Adrenal gland (tissue), 12 donors: ENCODE results near the gene POLR2J. TPM values are rescaled to one million over a fixed set of nuclear protein-coding genes. Genes with fewer than 3 reads are reported as not detected.
"Not testable (repeated sequence)": the region's sequence is repeated elsewhere in the genome, so short reads cannot be mapped to it uniquely, and the experiment has no call there.

Experiments
- DNase-seq, 7 donors: peaks; one replicate each; pipeline ENCODE4 v3.0.0-alpha.2; 2019 to 2020
- H3K27ac ChIP-seq, 5 donors: fragments of 200-600 bp; sonication (generic) in 4 of 5; 1 replicate in 3 of 5; 2 replicates in 2 of 5; pipeline versions ENCODE4 v1.5.1 to v1.8.0; 2016 to 2020; ENCODE audit warnings: mild to moderate bottlenecking in 1 of 5
- H3K27me3 ChIP-seq: fragments of 200-600 bp; 2 replicates; pipeline ENCODE4 v1.8.0; 2021
- H3K36me3 ChIP-seq, 2 donors: fragments of 200-600 bp; replicated peaks in 1 of 2; 1 replicate in 1 of 2; 2 replicates in 1 of 2; pipeline versions ENCODE4 v1.5.1 to v1.8.0; 2018 to 2022
- H3K4me1 ChIP-seq, 2 donors: fragments of 200-600 bp; replicated peaks in 1 of 2; 1 replicate in 1 of 2; 2 replicates in 1 of 2; pipeline versions ENCODE4 v1.5.1 to v1.8.0; 2018 to 2021
- H3K4me3 ChIP-seq, 4 donors: fragments of 200-600 bp; sonication (generic) in 3 of 4; one replicate each; pipeline ENCODE4 v1.5.1; 2016 to 2018
- H3K9me3 ChIP-seq, 3 donors: fragments of 200-600 bp; sonication (generic) in 1 of 3; replicated peaks in 1 of 3; 1 replicate in 2 of 3; 2 replicates in 1 of 3; pipeline versions ENCODE4 v1.5.1 to v1.8.0; 2016 to 2021
- WGBS, 4 donors: extraction: QIAGEN DNeasy Blood & Tissue Kit in 2 of 4; methylation state at CpG; one replicate each; pipeline versions ENCODE4 v1.1.5 to v1.1.7; 2013 to 2017; 5-methylcytosine and 5-hydroxymethylcytosine counted together
- intact Hi-C, 2 donors: fragments of 100-400 bp; cut with DNase I; formaldehyde crosslinking; loops; one replicate each; pipeline versions ENCODE4 v1.14.1 to v1.15.0; 2022 to 2023
- polyA plus RNA-seq, 3 donors: library from polyadenylated mRNA; stranded (reverse); fragments of 200-250 nt in 2 of 3; fragments of 350-450 nt in 1 of 3; fragmentation: Illumina TruSeq in 1 of 3; extraction: RNeasy Lipid Tissue Mini Kit (QIAGEN cat#74804) in 1 of 3; gene quantifications; one replicate each; pipeline ENCODE4 v1.2.3, GENCODE V29; 2013 to 2014
- total RNA-seq, 9 donors: library from RNA; depleted of rRNA in 4 of 9; stranded (reverse); fragments of >200 nt in 4 of 9; fragments of 120-200 nt in 1 of 9; fragmentation: NEBNext Ultra II Directional in 1 of 9; extraction: Animal tissue kit (Norgen Biotek cat#: 25700) in 1 of 9; gene quantifications; one replicate each; pipeline versions ENCODE4 v1.1.0 to v1.2.4, GENCODE V29; 2013 to 2023
- donor health status: healthy with polysubstance abuse.
- donor health status: Bipolar disorder and iron deficiency.
- donor health status: DM: yes; HTN: yes; CAD: no.
- donor health status: DM: no; HTN: no; CAD: no.
- donor health status: DM: no; HTN: no; CAD: no.
- donor health status: DM: yes; HTN: yes; CAD: no.

The POLR2J gene
- total and polyA plus RNA-seq, 12 donors, result 15.0 to 295 (median 58.6) TPM

- DNase-seq, result peak in 4 of 7 donors; percentile 5 to 46 (median 14)
- intact Hi-C loops, H3K27ac ChIP-seq, H3K27me3 ChIP-seq, H3K4me3 ChIP-seq, H3K36me3 ChIP-seq, H3K9me3 ChIP-seq, H3K4me1 ChIP-seq: not testable (repeated sequence)
- 63 to 65% methylated on average over 1 of the region's 5 CpGs; no CpG with 5 or more reads in 2 of the 4 donors for WGBS, 4 donors
Measured at GRCh38 chr7:102497308-102497707, 18.6 kb upstream of the POLR2J start.

- H3K27ac ChIP-seq, H3K4me1 ChIP-seq, H3K27me3 ChIP-seq, intact Hi-C loops, H3K4me3 ChIP-seq, H3K36me3 ChIP-seq, H3K9me3 ChIP-seq: not testable (repeated sequence)
- DNase-seq, result peak in 5 of 7 donors; percentile 19 to 34 (median 24)
- WGBS, 4 donors, result 31 to 71% (median 44%) methylated on average over 3 of the region's 10 CpGs
Measured at GRCh38 chr7:102496861-102497260, 18.1 kb upstream of the POLR2J start.

GRCh38 chr7:102494473-102495149 is 15.9 kb upstream of the POLR2J start:
- no CpG with 5 or more reads among the region's 67 CpGs for WGBS, 4 donors
- H3K9me3 ChIP-seq, intact Hi-C loops, H3K36me3 ChIP-seq, H3K4me3 ChIP-seq, H3K27ac ChIP-seq, DNase-seq, H3K4me1 ChIP-seq, H3K27me3 ChIP-seq: not testable (repeated sequence)

- H3K27me3 ChIP-seq, H3K4me3 ChIP-seq, H3K9me3 ChIP-seq, H3K36me3 ChIP-seq, H3K27ac ChIP-seq, intact Hi-C loops, H3K4me1 ChIP-seq: not testable (repeated sequence)
- peak in 3 of 7 donors; percentile 18 to 53 (median 29) for DNase-seq
- WGBS, 4 donors, result 47 to 48% methylated on average over 5 to 6 of the region's 15 CpGs; no CpG with 5 or more reads in 2 of the 4 donors
Measured at GRCh38 chr7:102494026-102494425, 15.3 kb upstream of the POLR2J start.

- H3K27ac ChIP-seq, intact Hi-C loops, H3K4me1 ChIP-seq, H3K9me3 ChIP-seq, H3K27me3 ChIP-seq, H3K4me3 ChIP-seq, H3K36me3 ChIP-seq: not testable (repeated sequence)
- 70% methylated on average over 2 of the region's 33 CpGs; no CpG with 5 or more reads in 3 of the 4 donors for WGBS, 4 donors
- DNase-seq, result peak in 2 of 7 donors; percentile 20 to 61
Measured at GRCh38 chr7:102493220-102493935, 14.7 kb upstream of the POLR2J start.

- H3K36me3 ChIP-seq, H3K27ac ChIP-seq, H3K4me1 ChIP-seq, intact Hi-C loops, H3K27me3 ChIP-seq, H3K4me3 ChIP-seq, H3K9me3 ChIP-seq: not testable (repeated sequence)
- WGBS, 4 donors, result 85 to 95% (median 87%) methylated on average over 2 to 3 of the region's 12 CpGs; no CpG with 5 or more reads in 1 of the 4 donors
- peak; percentile 27 to 78 (median 55) for DNase-seq
Measured at GRCh38 chr7:102490529-102491075, 11.9 kb upstream of the POLR2J start.

GRCh38 chr7:102484317-102484716 is 5.6 kb upstream of the POLR2J start:
- H3K4me1 ChIP-seq, DNase-seq, H3K36me3 ChIP-seq, intact Hi-C loops, H3K27me3 ChIP-seq, H3K9me3 ChIP-seq, H3K27ac ChIP-seq, H3K4me3 ChIP-seq: not testable (repeated sequence)
- WGBS, 4 donors, result no CpG with 5 or more reads among the region's 5 CpGs

- intact Hi-C loops, DNase-seq, H3K36me3 ChIP-seq, H3K27ac ChIP-seq, H3K4me1 ChIP-seq, H3K27me3 ChIP-seq, H3K9me3 ChIP-seq, H3K4me3 ChIP-seq: not testable (repeated sequence)
- WGBS, 4 donors, result no CpG with 5 or more reads among the region's 10 CpGs
Measured at GRCh38 chr7:102481962-102482361, 3.2 kb upstream of the POLR2J start.
